Lower lobe of right lung (tissue), 2 donors: Measurements from ENCODE around the gene KATNAL1. TPM values are rescaled to one million over a fixed set of nuclear protein-coding genes. Genes with fewer than 3 reads are reported as not detected.

ENCODE experiments used
- ATAC-seq, 2 donors: fragments of 200-7000 bp; cut with Tn5 transposase; one replicate each; pipeline ENCODE4 v1.9.1; 2020 to 2022; ENCODE audit warnings: mild to moderate bottlenecking in 2 of 2, moderate library complexity in 2 of 2
- DNase-seq: peaks from one replicate; pipeline ENCODE4 v3.0.0-alpha.2; 2020
- H3K27ac ChIP-seq: fragments of 200-600 bp; one replicate; pipeline ENCODE4 v1.8.0; 2022
- H3K27me3 ChIP-seq: fragments of 200-600 bp; one replicate; pipeline ENCODE4 v1.8.0; 2022; ENCODE audit warnings: low read depth
- H3K36me3 ChIP-seq: fragments of 200-600 bp; one replicate; pipeline ENCODE4 v1.8.0; 2022; ENCODE audit warnings: mild to moderate bottlenecking
- H3K4me1 ChIP-seq: fragments of 200-600 bp; one replicate; pipeline ENCODE4 v1.8.0; 2022
- H3K4me3 ChIP-seq: fragments of 200-600 bp; one replicate; pipeline ENCODE4 v1.8.0; 2022; ENCODE audit warnings: mild to moderate bottlenecking
- H3K9me3 ChIP-seq: fragments of 200-600 bp; one replicate; pipeline ENCODE4 v1.8.0; 2022
- CTCF ChIP-seq: fragments of 200-600 bp; IDR thresholded peaks from one replicate; pipeline ENCODE4 v1.8.0; 2022; ENCODE audit warnings: antibody characterized with exemption, mild to moderate bottlenecking
- intact Hi-C: fragments of 100-400 bp; cut with DNase I; formaldehyde crosslinking; loops from one replicate; pipeline ENCODE4 v1.11.0; 2022
- total RNA-seq: library from RNA; stranded (reverse); fragmentation: NEBNext Ultra II Directional; extraction: Animal tissue kit (Norgen Biotek cat#: 25700); gene quantifications from one replicate; pipeline ENCODE4 v1.2.1, GENCODE V29; 2021
- donor health status: DM: no; HTN: yes; CAD: no; lungs with severe emphysema.

Gene KATNAL1
- total RNA-seq, 1 donor from 2014 or later = 18.4 TPM

GRCh38 chr13:30337061-30337610 is 29.8 kb upstream of the KATNAL1 start:
- H3K9me3 ChIP-seq = no peaks in the 10 kb centered on the region
- ATAC-seq = no peak
- H3K4me1 ChIP-seq = peaks cover 14% of the 10 kb centered on the region
- no peak for TF ChIP-seq CTCF
- no peak overlapping the region for H3K27ac ChIP-seq
- DNase-seq = no peak
- H3K4me3 ChIP-seq = no peak overlapping the region
- intact Hi-C loops = no loop called here
- H3K27me3 ChIP-seq = no peaks in the 10 kb centered on the region
- no peaks in the 10 kb centered on the region for H3K36me3 ChIP-seq

- Histone ChIP-seq H3K4me1 (peaks cover 3% of the 10 kb centered on the region), H3K4me3 (no peak overlapping the region), H3K27me3 (no peaks in the 10 kb centered on the region), H3K27ac (no peak overlapping the region), H3K9me3 (no peaks in the 10 kb centered on the region), H3K36me3 (no peaks in the 10 kb centered on the region)
- DNase-seq (no peak), ATAC-seq (peak; percentile 54 to 56)
- intact Hi-C loops = no loop called here
- peak; percentile 54 for TF ChIP-seq CTCF
Observed at GRCh38 chr13:30334663-30335386, 27.5 kb upstream of the KATNAL1 start.

- Histone ChIP-seq H3K4me3 (no peak overlapping the region), H3K27ac (no peak overlapping the region), H3K27me3 (no peaks in the 10 kb centered on the region), H3K4me1 (no peaks in the 10 kb centered on the region), H3K9me3 (no peaks in the 10 kb centered on the region), H3K36me3 (no peaks in the 10 kb centered on the region)
- DNase-seq (no peak), ATAC-seq (no peak)
- intact Hi-C loops = no loop called here
- no peak for TF ChIP-seq CTCF
Observed at GRCh38 chr13:30333616-30334015, 26.3 kb upstream of the KATNAL1 start.

GRCh38 chr13:30332456-30333143 is 25.2 kb upstream of the KATNAL1 start:
- no peak for DNase-seq
- H3K4me1 ChIP-seq = no peaks in the 10 kb centered on the region
- no peak overlapping the region for H3K4me3 ChIP-seq
- no peak for TF ChIP-seq CTCF
- H3K36me3 ChIP-seq = no peaks in the 10 kb centered on the region
- intact Hi-C loops = no loop called here
- no peaks in the 10 kb centered on the region for H3K27me3 ChIP-seq
- no peak for ATAC-seq
- no peak overlapping the region for H3K27ac ChIP-seq
- H3K9me3 ChIP-seq = no peaks in the 10 kb centered on the region

- no peaks in the 10 kb centered on the region for H3K9me3 ChIP-seq
- no peak overlapping the region for H3K4me3 ChIP-seq
- no peaks in the 10 kb centered on the region for H3K4me1 ChIP-seq
- intact Hi-C loops = no loop called here
- no peak for TF ChIP-seq CTCF
- H3K27me3 ChIP-seq = no peaks in the 10 kb centered on the region
- ATAC-seq (no peak), DNase-seq (no peak)
- H3K27ac ChIP-seq = no peak overlapping the region
- no peaks in the 10 kb centered on the region for H3K36me3 ChIP-seq
Observed at GRCh38 chr13:30331331-30331771, 24.0 kb upstream of the KATNAL1 start.
